Stomach (tissue), 9 donors: ENCODE measurements around the gene SMG1. TPM values are rescaled to one million over a fixed set of nuclear protein-coding genes. Genes with fewer than 3 reads are reported as not detected.
"Not testable (repeated sequence)": the region's sequence is repeated elsewhere in the genome, so short reads cannot be mapped to it uniquely, and the experiment has no call there.

ENCODE experiments used
- DNase-seq, 2 donors: peaks; one replicate each; pipeline versions ENCODE4 v3.0.0 to v3.0.0-alpha.2; 2013 to 2019
- H3K27ac ChIP-seq, 5 donors: fragments of 200-600 bp in 4 of 5; sonication (generic) in 4 of 5; one replicate each; pipeline ENCODE4 v1.5.1; 2013 to 2019; ENCODE audit warnings: mild to moderate bottlenecking in 1 of 5, moderate library complexity in 1 of 5
- H3K27me3 ChIP-seq, 3 donors: fragments of 200-600 bp; sonication (generic); one replicate each; pipeline ENCODE4 v1.5.1; 2017 to 2019; ENCODE audit warnings: mixed run types in 1 of 3
- H3K36me3 ChIP-seq, 4 donors: fragments of 200-600 bp; sonication (generic); 1 replicate in 3 of 4; 2 replicates in 1 of 4; pipeline ENCODE4 v1.5.1; 2016 to 2019
- H3K4me1 ChIP-seq, 4 donors: fragments of 200-600 bp; sonication (generic); one replicate each; pipeline ENCODE4 v1.5.1; 2016 to 2019
- H3K4me3 ChIP-seq, 4 donors: fragments of 200-600 bp; sonication (generic) in 3 of 4; one replicate each; pipeline ENCODE4 v1.5.1; 2016 to 2019; ENCODE audit warnings: mild to moderate bottlenecking in 1 of 4
- H3K9me3 ChIP-seq, 4 donors: fragments of 200-600 bp; sonication (generic); one replicate each; pipeline ENCODE4 v1.5.1; 2016 to 2019
- EP300 ChIP-seq: sonication (generic); formaldehyde crosslinking; IDR thresholded peaks from one replicate; pipeline ENCODE4 v1.6.1; 2017; ENCODE audit warnings: antibody characterized with exemption
- POLR2A ChIP-seq, 4 donors: fragments of 450-650 bp; IDR thresholded peaks; one replicate each; pipeline ENCODE4 v1.6.1; 2016; ENCODE audit warnings: antibody characterized with exemption in 4 of 4, control low read depth in 2 of 4, mild to moderate bottlenecking in 1 of 4, moderate library complexity in 1 of 4
- POLR2AphosphoS5 ChIP-seq, 3 donors: sonication (generic); formaldehyde crosslinking; IDR thresholded peaks; one replicate each; pipeline ENCODE4 v1.6.1; 2016; ENCODE audit warnings: antibody characterized with exemption in 3 of 3
- WGBS, 5 donors: extraction: QIAGEN DNeasy Blood & Tissue Kit in 3 of 5; methylation state at CpG; one replicate each; pipeline versions ENCODE4 v1.1.5 to v1.1.7; 2013 to 2018; 5-methylcytosine and 5-hydroxymethylcytosine counted together
- intact Hi-C: fragments of 100-400 bp; cut with DNase I; formaldehyde crosslinking; loops from one replicate; pipeline ENCODE4 v1.15.1; 2023; ENCODE audit warnings: low total_unique reads
- polyA plus RNA-seq, 3 donors: library from polyadenylated mRNA; stranded (reverse); fragments of 200-250 nt; gene quantifications; one replicate each; pipeline ENCODE4 v1.2.3, GENCODE V29; 2013
- total RNA-seq, 5 donors: library from RNA; depleted of rRNA; stranded (reverse); fragments of >200 nt; gene quantifications; one replicate each; pipeline versions ENCODE4 v1.1.0 to v1.2.3, GENCODE V29; 2014 to 2016
- TF ChIP-seq, protein P1 (sequence below), 7 experiments: fragments of 450-650 bp in 4 of 7; fragments of 200-600 bp in 3 of 7; sonication (generic) in 3 of 7; IDR thresholded peaks; one replicate each; pipeline ENCODE4 v1.5.1; 2016 to 2019; ENCODE audit warnings: antibody characterized with exemption in 7 of 7, control low read depth in 2 of 7, mild to moderate bottlenecking in 1 of 7
- donor health status: healthy with polysubstance abuse.
- donor health status: Bipolar disorder and iron deficiency.
- donor health status: healthy.

The SMG1 gene
- total and polyA plus RNA-seq, 8 donors = 3.8 to 135 (median 61.0) TPM

GRCh38 chr16:18784917-18785623, 141.1 kb downstream of the SMG1 start:
- intact Hi-C loops = no loop called here
- H3K9me3 ChIP-seq = no peaks in the 10 kb centered on the region
- peak overlapping the region in 1 of 5 donors; percentile 44 for H3K27ac ChIP-seq
- no peak for TF ChIP-seq POLR2A (IDR thresholded peaks at IDR 0.05)
- no peak for TF ChIP-seq POLR2AphosphoS5 (IDR thresholded peaks at IDR 0.05)
- no peak for TF ChIP-seq EP300
- TF ChIP-seq, protein P1, sequence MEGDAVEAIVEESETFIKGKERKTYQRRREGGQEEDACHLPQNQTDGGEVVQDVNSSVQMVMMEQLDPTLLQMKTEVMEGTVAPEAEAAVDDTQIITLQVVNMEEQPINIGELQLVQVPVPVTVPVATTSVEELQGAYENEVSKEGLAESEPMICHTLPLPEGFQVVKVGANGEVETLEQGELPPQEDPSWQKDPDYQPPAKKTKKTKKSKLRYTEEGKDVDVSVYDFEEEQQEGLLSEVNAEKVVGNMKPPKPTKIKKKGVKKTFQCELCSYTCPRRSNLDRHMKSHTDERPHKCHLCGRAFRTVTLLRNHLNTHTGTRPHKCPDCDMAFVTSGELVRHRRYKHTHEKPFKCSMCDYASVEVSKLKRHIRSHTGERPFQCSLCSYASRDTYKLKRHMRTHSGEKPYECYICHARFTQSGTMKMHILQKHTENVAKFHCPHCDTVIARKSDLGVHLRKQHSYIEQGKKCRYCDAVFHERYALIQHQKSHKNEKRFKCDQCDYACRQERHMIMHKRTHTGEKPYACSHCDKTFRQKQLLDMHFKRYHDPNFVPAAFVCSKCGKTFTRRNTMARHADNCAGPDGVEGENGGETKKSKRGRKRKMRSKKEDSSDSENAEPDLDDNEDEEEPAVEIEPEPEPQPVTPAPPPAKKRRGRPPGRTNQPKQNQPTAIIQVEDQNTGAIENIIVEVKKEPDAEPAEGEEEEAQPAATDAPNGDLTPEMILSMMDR (IDR thresholded peaks at IDR 0.05) = no peak
- peaks cover 41 to 59% (median 50%) of the 10 kb centered on the region in 4 donors for H3K4me1 ChIP-seq
- DNase-seq = no peak
- H3K27me3 ChIP-seq = no peaks in the 10 kb centered on the region
- H3K4me3 ChIP-seq = peak overlapping the region in 2 of 4 donors; percentile 2 to 92
- peaks cover 59 to 70% (median 66%) of the 10 kb centered on the region in 4 donors for H3K36me3 ChIP-seq
- 63 to 73% (median 65%) methylated on average over 8 of the region's 8 CpGs for WGBS, 5 donors

- Histone ChIP-seq H3K27ac (no peak overlapping the region), H3K27me3 (no peaks in the 10 kb centered on the region), H3K4me3 (no peak overlapping the region), H3K36me3 (peaks cover 59 to 71% (median 65%) of the 10 kb centered on the region in 4 donors), H3K9me3 (no peaks in the 10 kb centered on the region), H3K4me1 (peaks cover 35 to 51% (median 43%) of the 10 kb centered on the region in 4 donors)
- TF ChIP-seq EP300 = no peak
- TF ChIP-seq, protein P1 (IDR thresholded peaks at IDR 0.05) = no peak
- no peak for TF ChIP-seq POLR2AphosphoS5 (IDR thresholded peaks at IDR 0.05)
- no peak for TF ChIP-seq POLR2A (IDR thresholded peaks at IDR 0.05)
- DNase-seq = no peak
- 73 to 82% (median 76%) methylated on average over 17 of the region's 17 CpGs for WGBS, 5 donors
- intact Hi-C loops = no loop called here
Measured at GRCh38 chr16:18783430-18784341, 142.5 kb downstream of the SMG1 start.

- intact Hi-C loops = no loop called here
- Histone ChIP-seq H3K9me3 (no peaks in the 10 kb centered on the region), H3K27ac (no peak overlapping the region), H3K4me1 (peaks cover 27 to 43% (median 35%) of the 10 kb centered on the region in 4 donors), H3K27me3 (no peaks in the 10 kb centered on the region), H3K36me3 (peaks cover 54 to 63% (median 57%) of the 10 kb centered on the region in 4 donors), H3K4me3 (no peak overlapping the region)
- no peak for TF ChIP-seq POLR2A (IDR thresholded peaks at IDR 0.05)
- no peak for TF ChIP-seq POLR2AphosphoS5 (IDR thresholded peaks at IDR 0.05)
- no peak for TF ChIP-seq EP300
- TF ChIP-seq, protein P1 (IDR thresholded peaks at IDR 0.05) = no peak
- WGBS, 5 donors = 85 to 89% (median 86%) methylated on average over 8 of the region's 8 CpGs
- DNase-seq = no peak
Measured at GRCh38 chr16:18782697-18783429, 143.3 kb downstream of the SMG1 start.

DNA sequence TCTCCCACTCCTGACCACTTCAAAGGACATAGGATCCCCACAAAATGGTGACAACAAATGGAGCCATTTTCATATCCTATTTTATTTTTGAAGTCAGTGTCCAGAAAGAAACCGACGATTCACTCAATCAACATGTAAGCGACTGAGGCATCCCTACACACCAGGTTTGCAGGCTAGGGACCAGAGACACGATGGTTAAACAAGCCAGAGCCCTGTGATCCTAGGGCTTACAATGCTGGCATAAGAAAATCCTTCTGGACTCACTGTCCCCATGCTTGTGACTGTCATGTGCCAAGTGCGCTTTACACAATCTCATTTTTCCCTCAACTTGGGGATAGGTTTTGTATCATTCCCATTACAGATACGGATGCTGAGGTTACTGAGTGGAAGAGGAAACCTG, 145.0 kb downstream of the SMG1 start:
- intact Hi-C loops, DNase-seq, H3K9me3 ChIP-seq, H3K27me3 ChIP-seq, H3K4me3 ChIP-seq, H3K27ac ChIP-seq: not testable (repeated sequence)
- Histone ChIP-seq H3K36me3 (peaks cover 40 to 47% (median 40%) of the 10 kb centered on the region in 4 donors), H3K4me1 (peaks cover 11 to 27% (median 19%) of the 10 kb centered on the region in 4 donors)
- WGBS, 5 donors = 82 to 88% (median 85%) methylated on average over 2 to 6 of the region's 6 CpGs; no CpG with 5 or more reads in 1 of the 5 donors

- Histone ChIP-seq H3K36me3 (peaks cover 33 to 40% (median 33%) of the 10 kb centered on the region in 4 donors), H3K4me1 (peaks cover 4 to 20% (median 12%) of the 10 kb centered on the region in 4 donors)
- H3K4me3 ChIP-seq, DNase-seq, H3K27me3 ChIP-seq, H3K27ac ChIP-seq, H3K9me3 ChIP-seq, intact Hi-C loops: not testable (repeated sequence)
- 60 to 67% (median 62%) methylated on average over 7 to 8 of the region's 8 CpGs for WGBS, 5 donors
Measured at GRCh38 chr16:18780460-18781026, 145.7 kb downstream of the SMG1 start.

DNA sequence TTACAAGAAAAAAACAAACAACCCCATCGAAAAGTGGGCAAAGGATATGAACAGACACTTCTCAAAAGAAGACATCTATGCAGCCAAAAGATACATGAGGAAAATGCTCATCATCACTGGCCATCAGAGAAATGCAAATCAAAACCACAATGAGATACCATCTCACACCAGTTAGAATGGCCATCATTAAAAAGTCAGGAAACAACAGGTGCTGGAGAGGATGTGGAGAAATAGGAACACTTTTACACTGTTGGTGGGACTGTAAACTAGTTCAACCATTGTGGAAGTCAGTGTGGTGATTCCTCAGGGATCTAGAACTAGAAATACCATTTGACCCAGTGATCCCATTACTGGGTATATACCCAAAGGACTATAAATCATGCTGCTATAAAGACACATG, 148.5 kb downstream of the SMG1 start:
- H3K36me3 ChIP-seq = peaks cover 5 to 11% (median 6%) of the 10 kb centered on the region in 4 donors
- H3K4me1 ChIP-seq, H3K27ac ChIP-seq, DNase-seq, intact Hi-C loops, H3K9me3 ChIP-seq, H3K4me3 ChIP-seq, H3K27me3 ChIP-seq: not testable (repeated sequence)
- WGBS, 5 donors = 71 to 100% (median 100%) methylated on average over 1 of the region's 1 CpG

GRCh38 chr16:18776334-18776733, 149.9 kb downstream of the SMG1 start:
- DNase-seq, H3K9me3 ChIP-seq, H3K36me3 ChIP-seq, H3K4me3 ChIP-seq, H3K27me3 ChIP-seq, intact Hi-C loops, H3K4me1 ChIP-seq, H3K27ac ChIP-seq: not testable (repeated sequence)
- 67 to 89% (median 79%) methylated on average over 5 of the region's 5 CpGs for WGBS, 5 donors
